OCI-LY7 (cell line): ENCODE results near the gene COG7. TPM values are rescaled to one million over a fixed set of nuclear protein-coding genes. Genes with fewer than 3 reads are reported as not detected.
A peak's percentile ranks its signal among the peaks of the same experiment; 100 is the strongest.

ENCODE experiments used
- BruUV-seq: library from RNA; stranded (reverse); fragments of 400-500 nt; replicated peaks from 2 replicates; lab custom pipeline; 2021; lab: Mats Ljungman, UMichigan
- CTCF ChIA-PET: fragments of 300-600 bp; sonication (Branson Sonifier 250); formaldehyde crosslinking; loops from one replicate; lab custom pipeline; 2022; ENCODE audit warnings: antibody characterized with exemption; ENCODE audit not compliant: unreplicated experiment; lab: Charles Lee
- POLR2A ChIA-PET: fragments of 300-600 bp; sonication (Branson Sonifier 250); formaldehyde crosslinking; loops from one replicate; lab custom pipeline; 2022; ENCODE audit warnings: antibody characterized with exemption; lab: Charles Lee
- DNase-seq: peaks from one replicate; pipeline ENCODE4 v3.0.0-alpha.2; 2015; ENCODE audit warnings: low spot score
- H2AFZ ChIP-seq: fragments of 200-600 bp; sonication (generic), shearing (Covaris generic); 2 replicates; pipeline ENCODE4 v1.6.1; 2014; ENCODE audit warnings: mild to moderate bottlenecking, antibody characterized with exemption, low read length, moderate library complexity
- H3K27ac ChIP-seq: fragments of 200-600 bp; sonication (generic); 2 replicates; pipeline ENCODE4 v1.5.1; 2014; ENCODE audit warnings: mixed run types, low read depth, mild to moderate bottlenecking, moderate library complexity, low read length, inconsistent platforms; ENCODE audit not compliant: poor library complexity, severe bottlenecking
- H3K36me3 ChIP-seq: fragments of 200-600 bp; sonication (generic); 2 replicates; pipeline ENCODE4 v1.6.1; 2014; ENCODE audit warnings: mild to moderate bottlenecking, antibody characterized with exemption, low read length, moderate library complexity, mixed read lengths; ENCODE audit not compliant: insufficient read depth
- H3K4me1 ChIP-seq: fragments of 200-600 bp; sonication (generic); 2 replicates; pipeline ENCODE4 v1.5.1; 2014; ENCODE audit warnings: mild to moderate bottlenecking, low read length; ENCODE audit not compliant: insufficient read depth, poor library complexity, severe bottlenecking
- H3K4me2 ChIP-seq: fragments of 200-600 bp; sonication (generic); 2 replicates; pipeline ENCODE4 v1.6.1; 2014; ENCODE audit warnings: mild to moderate bottlenecking, low read length
- H3K4me3 ChIP-seq: fragments of 200-600 bp; sonication (generic); 2 replicates; pipeline ENCODE4 v1.5.1; 2014; ENCODE audit warnings: mild to moderate bottlenecking, low read depth, low read length; ENCODE audit not compliant: poor library complexity, severe bottlenecking
- H3K79me2 ChIP-seq: fragments of 200-600 bp; sonication (generic); 2 replicates; pipeline ENCODE4 v1.6.1; 2016; ENCODE audit warnings: low read depth, mild to moderate bottlenecking, low read length, moderate library complexity, mixed read lengths; ENCODE audit not compliant: insufficient read depth
- H3K9me2 ChIP-seq: fragments of 200-600 bp; sonication (generic); 2 replicates; pipeline ENCODE4 v1.6.1; 2016; ENCODE audit warnings: mild to moderate bottlenecking, low read length, mixed read lengths; ENCODE audit not compliant: insufficient read depth
- H3K9me3 ChIP-seq: fragments of 200-600 bp; sonication (generic); 2 replicates; pipeline ENCODE4 v1.6.1; 2014; ENCODE audit warnings: mild to moderate bottlenecking, mixed run types, low read length, mixed read lengths
- H4K20me1 ChIP-seq: fragments of 200-600 bp; sonication (generic); 2 replicates; pipeline ENCODE4 v1.6.1; 2014; ENCODE audit warnings: mild to moderate bottlenecking, antibody characterized with exemption, low read length, moderate library complexity, mixed read lengths; ENCODE audit not compliant: insufficient read depth
- CTCF ChIP-seq: fragments of 200-600 bp; sonication (generic); conservative IDR thresholded peaks from 2 replicates; pipeline ENCODE4 v1.5.1; 2014; ENCODE audit warnings: mild to moderate bottlenecking, antibody characterized with exemption, low read length, moderate library complexity, mixed read lengths
- EZH2phosphoT487 ChIP-seq: fragments of 200-600 bp; sonication (generic); IDR thresholded peaks from 2 replicates; pipeline ENCODE4 v1.6.1; 2018; ENCODE audit warnings: low read depth, borderline replicate concordance, mild to moderate bottlenecking, mixed run types, antibody characterized with exemption, low read length, moderate library complexity, mixed read lengths
- intact Hi-C: fragments of 100-400 bp; cut with micrococcal nuclease; formaldehyde crosslinking; loops from one replicate; pipeline ENCODE4 v1.10.0; 2022; ENCODE audit not compliant: unreplicated experiment
- total RNA-seq, 2 experiments: library from RNA; depleted of rRNA in 1 of 2; stranded (reverse); fragments of >200 nt in 1 of 2; shearing (Covaris generic) in 1 of 2; gene quantifications; 2 replicates each; pipeline ENCODE4 v1.2.3, GENCODE V29; 2014 to 2022

The COG7 gene
- total RNA-seq, 2 experiments from 2014 or later, result 11.4 to 21.0 TPM

GRCh38 chr16:23501291-23501690 is 48.3 kb upstream of the COG7 start:
- no TSS peak for BruUV-seq
- Histone ChIP-seq H3K4me2 (peak overlapping the region; percentile 53), H3K36me3 (peaks cover 99% of the 10 kb centered on the region), H3K4me3 (peak overlapping the region; percentile 7), H3K9me2 (no peaks in the 10 kb centered on the region), H4K20me1 (peaks cover 83% of the 10 kb centered on the region), H3K4me1 (peaks cover 100% of the 10 kb centered on the region), H3K79me2 (peaks cover 100% of the 10 kb centered on the region), H3K27ac (no peak overlapping the region), H2AFZ (no peak overlapping the region), H3K9me3 (no peaks in the 10 kb centered on the region)
- intact Hi-C loops, result no loop called here
- POLR2A ChIA-PET, result interaction anchor here (0.8 kb wide), 1 partner anchor 55 kb away, joined by 3 read pairs; no protein-coding TSS in a partner anchor
- TF ChIP-seq CTCF (no peak), EZH2phosphoT487 (no peak)
- CTCF ChIA-PET, result no interaction called here
- DNase-seq, result no peak

GRCh38 chr16:23500862-23501225 is 47.9 kb upstream of the COG7 start:
- intact Hi-C loops, result no loop called here
- peaks cover 80% of the 10 kb centered on the region for H4K20me1 ChIP-seq
- H3K4me2 ChIP-seq, result peak overlapping the region; percentile 53
- H3K4me1 ChIP-seq, result peaks cover 97% of the 10 kb centered on the region
- H3K9me2 ChIP-seq, result no peaks in the 10 kb centered on the region
- H3K4me3 ChIP-seq, result no peak overlapping the region
- no peak overlapping the region for H3K27ac ChIP-seq
- H3K9me3 ChIP-seq, result no peaks in the 10 kb centered on the region
- BruUV-seq, result no TSS peak
- peaks cover 99% of the 10 kb centered on the region for H3K36me3 ChIP-seq
- peaks cover 100% of the 10 kb centered on the region for H3K79me2 ChIP-seq
- ChIA-PET POLR2A (interaction anchor here (0.9 kb wide), 1 partner anchor 12 kb away, joined by 3 read pairs; no protein-coding TSS in a partner anchor), CTCF (no interaction called here)
- no peak for DNase-seq
- H2AFZ ChIP-seq, result no peak overlapping the region
- TF ChIP-seq EZH2phosphoT487, result no peak
- no peak for TF ChIP-seq CTCF

GRCh38 chr16:23500212-23500861 is 47.3 kb upstream of the COG7 start:
- peaks cover 81% of the 10 kb centered on the region for H4K20me1 ChIP-seq
- H3K9me2 ChIP-seq, result no peaks in the 10 kb centered on the region
- no peak overlapping the region for H2AFZ ChIP-seq
- peaks cover 99% of the 10 kb centered on the region for H3K36me3 ChIP-seq
- ChIA-PET CTCF (no interaction called here), POLR2A (interaction anchor here (0.7 to 0.9 kb wide), 2 partner anchors 13 to 15 kb away, joined by 3 to 4 read pairs; no protein-coding TSS in a partner anchor)
- H3K27ac ChIP-seq, result no peak overlapping the region
- TF ChIP-seq EZH2phosphoT487 (no peak), CTCF (peak; percentile 43; the same call in 1 of the 2 replicates)
- intact Hi-C loops, result no loop called here
- H3K9me3 ChIP-seq, result no peaks in the 10 kb centered on the region
- no TSS peak for BruUV-seq
- peaks cover 92% of the 10 kb centered on the region for H3K4me1 ChIP-seq
- peak overlapping the region; percentile 12 for H3K4me3 ChIP-seq
- DNase-seq, result no peak
- peak overlapping the region; percentile 53 for H3K4me2 ChIP-seq
- H3K79me2 ChIP-seq, result peaks cover 100% of the 10 kb centered on the region
